Keratinocyte (primary cell): ENCODE measurements around the gene CDC25C. TPM values are rescaled to one million over a fixed set of nuclear protein-coding genes. Genes with fewer than 3 reads are reported as not detected.

Source experiments
- DNase-seq: peaks from one replicate; pipeline ENCODE4 v3.0.0-alpha.2; 2011; ENCODE audit warnings: low read depth, missing footprints, low spot score
- FAIRE-seq: peaks from 2 replicates; lab custom pipeline; 2011; peaks lifted over from hg19 to GRCh38; lab: Jason Lieb, UNC
- H2AFZ ChIP-seq: 2 replicates; pipeline ENCODE4 v1.6.0; 2012; ENCODE audit warnings: low read length, control low read depth, inconsistent platforms; ENCODE audit not compliant: control insufficient read depth
- H3K27ac ChIP-seq: 2 replicates; pipeline ENCODE4 v1.5.1; 2011; ENCODE audit warnings: low read length; ENCODE audit not compliant: control insufficient read depth, insufficient read depth
- H3K27me3 ChIP-seq: 3 replicates; pipeline ENCODE4 v1.6.0; 2011; ENCODE audit warnings: low read length; ENCODE audit not compliant: control insufficient read depth, insufficient read depth; ENCODE audit errors: extremely low read depth
- H3K36me3 ChIP-seq, 2 experiments: 2 replicates in 1 of 2; 3 replicates in 1 of 2; pipeline ENCODE4 v1.5.1; 2011; ENCODE audit warnings: low read length in 2 of 2, mild to moderate bottlenecking in 1 of 2; ENCODE audit not compliant: control insufficient read depth in 2 of 2, insufficient read depth in 2 of 2; ENCODE audit errors: extremely low read depth in 1 of 2
- H3K4me1 ChIP-seq: 3 replicates; pipeline ENCODE4 v1.5.1; 2011; ENCODE audit warnings: low read length; ENCODE audit not compliant: control insufficient read depth, insufficient read depth; ENCODE audit errors: extremely low read depth
- H3K4me2 ChIP-seq: 3 replicates; pipeline ENCODE4 v1.6.0; 2011; ENCODE audit warnings: low read depth, low read length; ENCODE audit not compliant: control insufficient read depth, insufficient read depth; ENCODE audit errors: extremely low read depth
- H3K4me3 ChIP-seq, 3 experiments: fragments of 200-600 bp in 1 of 3; sonication (generic) in 1 of 3; 2 replicates in 2 of 3; 3 replicates in 1 of 3; pipeline ENCODE4 v1.5.1; 2011 to 2016; ENCODE audit warnings: low read length in 3 of 3, mild to moderate bottlenecking in 3 of 3, control low read depth in 2 of 3, inconsistent platforms in 1 of 3, low read depth in 1 of 3, mixed read lengths in 1 of 3, mixed run types in 1 of 3, moderate library complexity in 1 of 3; ENCODE audit not compliant: control insufficient read depth in 2 of 3, insufficient read depth in 2 of 3; ENCODE audit errors: extremely low read depth in 1 of 3
- H3K79me2 ChIP-seq: 2 replicates; pipeline ENCODE4 v1.6.0; 2012; ENCODE audit warnings: low read length; ENCODE audit not compliant: control insufficient read depth, insufficient read depth
- H3K9ac ChIP-seq: 3 replicates; pipeline ENCODE4 v1.6.0; 2011; ENCODE audit warnings: low read length; ENCODE audit not compliant: control insufficient read depth, insufficient read depth; ENCODE audit errors: extremely low read depth
- H3K9me1 ChIP-seq: 3 replicates; pipeline ENCODE4 v1.6.0; 2011; ENCODE audit warnings: low read length; ENCODE audit not compliant: control insufficient read depth, insufficient read depth; ENCODE audit errors: extremely low read depth
- H3K9me3 ChIP-seq: 2 replicates; pipeline ENCODE4 v1.5.1; 2012; ENCODE audit warnings: low read depth, low read length; ENCODE audit not compliant: control insufficient read depth
- H4K20me1 ChIP-seq: 3 replicates; pipeline ENCODE4 v1.6.0; 2011; ENCODE audit warnings: low read length; ENCODE audit not compliant: control insufficient read depth, insufficient read depth; ENCODE audit errors: extremely low read depth
- CTCF ChIP-seq, 3 experiments: IDR thresholded peaks in 1 of 3; conservative IDR thresholded peaks in 1 of 3; optimal IDR thresholded peaks in 1 of 3; 2 replicates in 2 of 3; 3 replicates in 1 of 3; pipeline versions ENCODE3 to v1.5.1; 2011; ENCODE audit warnings: low read length in 3 of 3, mild to moderate bottlenecking in 3 of 3, moderate library complexity in 2 of 3, control low read depth in 1 of 3, inconsistent platforms in 1 of 3; ENCODE audit not compliant: insufficient read depth in 2 of 3; ENCODE audit errors: extremely low read depth in 1 of 3
- EZH2 ChIP-seq: IDR thresholded peaks from one replicate; pipeline ENCODE4 v1.6.1; 2012; ENCODE audit warnings: inconsistent platforms, mild to moderate bottlenecking, low read length, moderate library complexity
- dilution Hi-C: fragments of 300-500 bp; cut with MboI; formaldehyde crosslinking; loops from one replicate; pipeline ENCODE4 v1.7.0; 2020; ENCODE audit warnings: low sequenced_read_pairs; ENCODE audit not compliant: extremely low pct_ligation_motif_present
- polyA plus RNA-seq, 5 experiments: library from polyadenylated mRNA; depleted of rRNA in 3 of 5; stranded (reverse) in 3 of 5; stranded (forward) in 1 of 5; unstranded in 1 of 5; fragments of >200 nt; gene quantifications; 1 replicate in 1 of 5; 2 replicates in 3 of 5; 3 replicates in 1 of 5; pipeline versions ENCODE4 v1.2.1 to v1.2.3, GENCODE V29; 2011 to 2012; ENCODE audit warnings: missing spikeins in 2 of 5, low read depth in 1 of 5, low replicate concordance in 1 of 5

The CDC25C gene
- polyA plus RNA-seq, 1 donor (not counting 4 experiments of a cell fraction or from before 2014, with no cell fraction given) = 4.7 TPM

- no peak for TF ChIP-seq EZH2
- no peak for TF ChIP-seq CTCF (optimal IDR thresholded peaks at IDR 0.05 in 1 of 3, IDR thresholded peaks at IDR 0.05 in 1 of 3, conservative IDR thresholded peaks at IDR 0.05 in 1 of 3; ENCODE audit: extremely low read depth in 1 of 3, insufficient read depth in 2 of 3, low read length in 3 of 3)
- no peak overlapping the region for H2AFZ ChIP-seq
- no peaks in the 10 kb centered on the region for H3K36me3 ChIP-seq
- no peak overlapping the region for H3K9ac ChIP-seq
- no peak overlapping the region for H3K4me2 ChIP-seq
- no peak for DNase-seq
- no peaks in the 10 kb centered on the region for H3K79me2 ChIP-seq
- no peaks in the 10 kb centered on the region for H3K9me1 ChIP-seq
- dilution Hi-C loops = no loop called here
- no peaks in the 10 kb centered on the region for H3K27me3 ChIP-seq
- no peaks in the 10 kb centered on the region for H4K20me1 ChIP-seq
- no peak for FAIRE-seq
- no peaks in the 10 kb centered on the region for H3K4me1 ChIP-seq
- no peak overlapping the region for H3K4me3 ChIP-seq
- no peaks in the 10 kb centered on the region for H3K9me3 ChIP-seq
- no peak overlapping the region for H3K27ac ChIP-seq
Observed at GRCh38 chr5:138264183-138264582, 67.4 kb downstream of the CDC25C start.

GRCh38 chr5:138263581-138263980, 68.0 kb downstream of the CDC25C start:
- H3K27me3 ChIP-seq = peaks cover 4% of the 10 kb centered on the region
- no peak overlapping the region for H3K4me3 ChIP-seq
- dilution Hi-C loops = no loop called here
- TF ChIP-seq EZH2 (no peak), CTCF (optimal IDR thresholded peaks at IDR 0.05 in 1 of 3, IDR thresholded peaks at IDR 0.05 in 1 of 3, conservative IDR thresholded peaks at IDR 0.05 in 1 of 3; ENCODE audit: extremely low read depth in 1 of 3, insufficient read depth in 2 of 3, low read length in 3 of 3) (no peak)
- DNase-seq (no peak), FAIRE-seq (no peak)
- H3K79me2 ChIP-seq = no peaks in the 10 kb centered on the region
- no peaks in the 10 kb centered on the region for H3K36me3 ChIP-seq
- no peaks in the 10 kb centered on the region for H3K9me1 ChIP-seq
- no peaks in the 10 kb centered on the region for H3K9me3 ChIP-seq
- H3K4me2 ChIP-seq = no peak overlapping the region
- H2AFZ ChIP-seq = no peak overlapping the region
- no peaks in the 10 kb centered on the region for H3K4me1 ChIP-seq
- no peaks in the 10 kb centered on the region for H4K20me1 ChIP-seq
- no peak overlapping the region for H3K9ac ChIP-seq
- no peak overlapping the region for H3K27ac ChIP-seq
